GM19463 (cell line): ENCODE measurements around the gene OPA3.

Source experiments
- ATAC-seq: cut with Tn5 transposase; IDR thresholded peaks from one replicate; pipeline ENCODE4 v1.9.1; 2021; ENCODE audit warnings: mild to moderate bottlenecking, moderate library complexity; ENCODE audit not compliant: unreplicated experiment

OPA3 gene

DNA sequence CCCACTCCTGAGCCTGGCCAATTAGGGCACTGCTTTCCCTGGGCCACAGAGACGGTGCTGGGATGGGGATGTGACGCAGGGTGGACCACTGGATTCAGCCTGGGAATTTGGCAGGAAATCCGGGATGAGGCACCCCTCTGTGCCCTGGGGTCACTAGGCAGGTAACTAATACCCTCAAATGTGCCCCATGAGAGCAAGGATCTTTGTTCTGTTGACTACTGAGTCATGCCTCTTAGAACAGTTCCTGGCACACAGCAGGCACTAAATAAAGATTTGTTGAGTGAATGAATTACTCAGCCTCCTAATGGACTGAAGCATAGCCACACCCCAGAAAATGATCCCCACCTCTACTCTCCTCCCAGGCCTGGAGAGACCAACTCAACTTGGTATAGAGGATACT is 15.9 kb downstream of the OPA3 start:
- ATAC-seq: no peak

GRCh38 chr19:45567609-45568008 is 17.0 kb downstream of the OPA3 start:
- ATAC-seq: no peak

GRCh38 chr19:45564131-45564780 is 20.3 kb downstream of the OPA3 start:
- ATAC-seq: no peak

GRCh38 chr19:45560686-45561085 is 23.9 kb downstream of the OPA3 start:
- ATAC-seq: no peak

- no peak for ATAC-seq
These were observed 24.6 kb downstream of the OPA3 start for GRCh38 chr19:45560038-45560437.

- no peak for ATAC-seq
These were observed 26.2 kb downstream of the OPA3 start for GRCh38 chr19:45558399-45558878.

- ATAC-seq: no peak
These were observed 27.8 kb downstream of the OPA3 start for GRCh38 chr19:45556835-45557234.

- no peak for ATAC-seq
These were observed 30.1 kb downstream of the OPA3 start for GRCh38 chr19:45554481-45554880.

DNA sequence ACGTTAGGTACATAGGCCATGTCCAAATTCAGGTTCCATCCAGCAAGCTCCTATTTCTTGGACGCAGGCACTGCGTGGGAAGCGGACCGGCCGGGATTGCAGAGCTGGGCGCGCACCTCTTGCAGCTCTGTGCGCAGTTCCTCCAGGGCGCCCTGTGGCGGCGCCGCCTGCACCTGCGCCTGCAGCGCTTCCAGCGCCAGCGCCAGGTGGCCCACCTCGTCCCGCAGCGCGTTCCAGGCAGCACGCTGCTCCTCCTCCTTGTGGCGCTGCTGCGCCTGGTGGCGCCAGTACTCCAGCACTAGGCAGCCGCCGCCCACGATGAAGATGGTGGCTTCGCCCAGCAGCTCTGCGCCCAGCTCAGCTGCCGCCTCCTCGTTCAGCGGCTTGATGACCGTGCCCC is 31.1 kb downstream of the OPA3 start:
- no peak for ATAC-seq

DNA sequence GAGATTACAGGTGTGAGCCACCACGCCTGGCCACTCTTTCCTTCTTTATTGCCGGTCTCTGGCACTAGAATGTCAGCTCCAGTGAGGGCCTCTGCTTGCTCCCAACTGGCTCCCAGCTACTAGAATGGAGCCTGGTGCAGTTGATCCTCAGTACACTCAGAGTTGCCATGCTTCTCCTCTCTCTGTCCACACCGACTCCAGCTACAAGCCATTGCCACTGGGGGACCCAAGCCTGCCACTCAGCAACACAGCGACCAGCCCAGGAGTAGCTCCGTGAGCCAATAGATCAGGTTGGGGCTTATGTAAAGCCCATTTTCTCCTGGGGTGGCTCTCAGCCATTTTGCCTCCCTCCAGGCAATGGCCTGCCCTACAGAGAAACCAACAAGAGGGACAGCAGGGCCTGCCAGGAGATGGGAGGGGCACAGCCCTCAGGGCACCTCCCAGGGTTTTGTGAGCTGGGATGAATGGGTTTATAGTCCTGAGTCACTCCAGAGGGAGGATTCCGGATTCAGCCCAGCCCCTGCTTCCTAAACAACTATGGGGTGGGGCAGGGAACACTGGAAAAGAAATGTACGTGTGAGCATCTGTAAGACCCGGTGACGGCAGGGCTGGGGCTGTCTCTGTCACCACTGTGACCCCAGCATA is 36.5 kb downstream of the OPA3 start:
- no peak for ATAC-seq

DNA sequence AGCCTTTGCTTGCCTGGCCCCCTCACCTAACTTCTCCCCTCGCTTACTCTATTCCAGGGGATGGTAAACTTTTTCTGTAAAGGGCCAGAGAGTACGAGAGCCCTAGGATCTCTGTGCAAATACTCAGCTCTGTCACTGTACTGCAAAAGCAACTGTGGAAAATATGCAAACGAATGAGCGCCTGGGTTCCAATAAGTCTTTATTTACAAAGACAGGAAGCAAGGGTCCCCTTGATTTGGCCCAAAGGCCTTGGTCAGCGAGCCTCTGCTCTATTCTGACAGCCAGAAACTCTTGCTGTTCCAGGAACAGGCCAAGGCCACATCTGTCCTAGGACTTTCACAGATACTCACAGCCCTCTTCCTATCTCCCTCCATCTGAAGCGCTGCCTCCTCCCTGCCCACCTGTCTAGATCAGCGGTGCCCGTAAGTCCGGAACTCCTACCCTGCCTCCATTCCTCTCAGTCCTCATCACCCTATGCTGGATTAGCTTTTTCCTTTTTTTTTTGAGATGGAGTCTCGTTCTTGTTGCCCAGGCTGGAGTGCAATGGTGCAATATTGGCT is 37.3 kb downstream of the OPA3 start:
- ATAC-seq: no peak

DNA sequence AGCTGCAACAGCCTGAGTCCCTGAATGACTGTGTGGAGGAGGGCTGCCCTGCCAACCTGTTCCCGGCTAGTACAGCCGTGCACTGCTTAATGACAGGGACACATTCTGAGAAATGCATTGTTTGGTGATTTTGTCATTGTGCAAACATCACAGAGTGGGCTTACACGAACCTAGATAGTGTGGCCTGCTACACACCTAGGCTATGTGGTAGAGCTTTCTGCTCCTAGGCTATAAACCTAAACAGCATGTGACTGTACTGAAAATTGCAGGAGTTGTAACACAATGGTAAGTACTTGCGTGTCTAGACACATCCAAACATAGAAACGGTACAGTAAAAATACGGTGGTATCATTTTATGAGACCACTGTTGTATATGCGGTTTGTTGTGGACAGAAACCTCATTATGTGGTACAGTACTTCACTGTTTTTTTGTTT is 42.4 kb downstream of the OPA3 start:
- no peak for ATAC-seq

- no peak for ATAC-seq
These were observed 45.1 kb downstream of the OPA3 start for GRCh38 chr19:45539459-45539858.

DNA sequence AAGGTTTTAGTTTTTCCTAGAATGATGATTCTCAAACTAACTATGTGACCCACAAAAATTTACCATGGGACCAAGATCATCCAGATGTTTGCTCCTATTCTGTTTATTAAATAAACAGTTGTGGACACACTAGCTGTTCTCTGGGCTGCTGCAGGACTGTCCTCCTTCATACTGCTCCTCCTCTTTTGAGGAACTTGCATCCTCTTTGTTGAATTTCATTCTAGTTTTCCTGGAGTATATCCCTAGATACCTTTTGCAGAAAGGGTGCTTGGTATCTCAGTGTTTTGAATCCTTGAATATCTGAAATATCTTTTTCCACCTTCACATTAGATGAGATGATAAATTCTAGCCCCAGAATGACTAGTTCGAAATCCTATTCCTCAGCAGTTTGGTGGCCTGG is 53.3 kb downstream of the OPA3 start:
- no peak for ATAC-seq

- no peak for ATAC-seq
These were observed 55.2 kb downstream of the OPA3 start for GRCh38 chr19:45529420-45529785.

- no peak for ATAC-seq
These were observed 55.7 kb downstream of the OPA3 start for GRCh38 chr19:45528744-45529419.

DNA sequence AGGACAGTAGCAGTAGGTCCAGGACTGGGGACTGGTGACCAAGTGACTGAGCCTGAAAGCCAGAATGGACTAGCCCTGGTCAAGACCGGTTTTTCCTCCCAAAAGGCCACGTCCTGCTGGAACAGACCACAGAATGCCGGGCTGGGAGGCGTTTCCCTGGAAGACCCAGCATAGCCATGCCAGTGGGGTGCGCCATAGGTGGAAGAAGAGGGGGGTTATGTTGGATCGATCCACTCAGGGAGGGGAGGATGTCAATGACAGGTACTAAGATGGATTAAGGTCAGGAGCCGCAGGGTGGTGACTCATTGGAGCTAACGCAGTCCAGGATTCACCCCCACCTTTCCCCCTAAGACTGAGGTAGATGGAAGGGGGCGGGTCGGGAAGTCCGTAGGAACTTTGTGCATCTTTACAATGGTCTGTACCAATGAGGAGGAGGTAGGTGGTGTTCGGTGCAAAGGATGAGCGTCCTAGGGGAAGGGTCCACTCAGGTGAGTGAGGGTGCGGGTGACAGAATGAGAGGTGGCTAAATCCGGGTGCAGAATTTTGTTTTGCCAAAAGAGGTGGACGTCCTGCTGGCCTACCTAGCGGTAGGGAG is 56.4 kb downstream of the OPA3 start:
- no peak for ATAC-seq

GRCh38 chr19:45527731-45528130 is 56.9 kb downstream of the OPA3 start:
- no peak for ATAC-seq

GRCh38 chr19:45526971-45527370 is 57.6 kb downstream of the OPA3 start:
- no peak for ATAC-seq

DNA sequence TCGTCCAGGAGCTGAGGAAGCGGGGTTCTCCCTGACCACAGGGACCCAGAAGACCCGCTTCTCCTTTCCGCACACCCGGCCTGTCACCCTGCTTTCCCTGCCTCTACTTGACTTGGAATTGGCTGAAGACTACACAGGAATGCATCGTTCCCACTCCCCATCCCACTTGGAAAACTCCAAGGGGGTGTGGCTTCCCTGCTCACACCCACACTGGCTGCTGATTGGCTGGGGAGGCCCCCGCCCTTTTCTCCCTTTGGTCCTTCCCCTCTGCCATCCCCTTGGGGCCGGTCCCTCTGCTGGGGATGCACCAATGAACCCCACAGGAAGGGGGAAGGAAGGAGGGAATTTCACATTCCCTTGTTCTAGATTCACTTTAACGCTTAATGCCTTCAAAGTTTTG is 58.5 kb downstream of the OPA3 start:
- ATAC-seq: no peak

DNA sequence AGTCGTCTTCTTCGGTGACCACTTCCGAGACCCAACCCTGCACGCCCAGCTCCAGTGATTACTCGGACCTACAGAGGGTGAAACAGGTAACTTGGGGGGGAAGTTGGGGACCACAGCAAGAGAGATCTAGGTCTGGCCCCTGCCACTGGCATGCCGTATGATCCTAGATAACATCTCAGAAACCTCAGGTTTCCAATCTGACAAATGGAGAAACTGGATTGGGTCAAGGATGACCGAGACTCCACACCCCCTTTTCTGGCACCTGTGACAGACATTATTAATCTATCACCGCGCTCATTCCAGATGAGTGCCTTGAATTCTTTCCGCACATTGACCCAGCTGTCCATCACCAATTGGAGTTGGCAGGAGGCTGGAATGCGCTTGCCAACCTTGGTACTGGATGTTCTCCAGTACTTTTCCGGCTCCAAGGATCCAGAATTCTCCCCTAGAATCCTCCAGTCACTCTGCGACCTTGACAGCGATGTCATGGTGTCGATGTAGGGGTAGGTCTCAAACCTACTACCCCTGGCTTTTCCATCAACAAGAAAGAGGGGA is 60.0 kb downstream of the OPA3 start:
- no peak for ATAC-seq
